Inflammatory macrophage treated with lipopolysaccharide for 1 hour (primary cell): ENCODE results near the gene KCNH3.

Experiments used
- DNase-seq, 2 donors: peaks; one replicate each; pipeline ENCODE4 v3.0.0-alpha.2; 2020 to 2022

Gene KCNH3

GRCh38 chr12:49538510-49539403 is at the start of gene KCNH3:
TSS of gene KCNH3 (plus strand) at chr12:49539030. CDS start at chr12:49539417, 387 bp downstream.
- peak; percentile 45 to 65 for DNase-seq

- DNase-seq = no peak
Observed at GRCh38 chr12:49489154-49489553, 49.7 kb upstream of the KCNH3 start.

GRCh38 chr12:49489720-49490119 is 49.1 kb upstream of the KCNH3 start:
- DNase-seq = no peak

- no peak for DNase-seq
Observed at GRCh38 chr12:49491823-49492222, 47.0 kb upstream of the KCNH3 start.

- DNase-seq = no peak
Observed at GRCh38 chr12:49493900-49494299, 44.9 kb upstream of the KCNH3 start.

- no peak for DNase-seq
Observed at GRCh38 chr12:49496417-49497360, 42.1 kb upstream of the KCNH3 start.

GRCh38 chr12:49501895-49502294 is 36.9 kb upstream of the KCNH3 start:
- DNase-seq = no peak

GRCh38 chr12:49502590-49502989 is 36.2 kb upstream of the KCNH3 start:
- DNase-seq = no peak

GRCh38 chr12:49503674-49504180 is 35.1 kb upstream of the KCNH3 start:
- no peak for DNase-seq

- no peak for DNase-seq
Observed at GRCh38 chr12:49505672-49506071, 33.2 kb upstream of the KCNH3 start.

- DNase-seq = no peak
Observed at GRCh38 chr12:49507139-49507538, 31.7 kb upstream of the KCNH3 start.

- DNase-seq = peak; percentile 33 to 52
Observed at GRCh38 chr12:49509681-49510080, 29.1 kb upstream of the KCNH3 start.

GRCh38 chr12:49511410-49511809 is 27.4 kb upstream of the KCNH3 start:
- DNase-seq = no peak

- DNase-seq = no peak
Observed at GRCh38 chr12:49512546-49512945, 26.3 kb upstream of the KCNH3 start.

GRCh38 chr12:49515266-49515665 is 23.6 kb upstream of the KCNH3 start:
- no peak for DNase-seq

GRCh38 chr12:49518914-49519573 is 19.8 kb upstream of the KCNH3 start:
- no peak for DNase-seq

- DNase-seq = no peak
Observed at GRCh38 chr12:49519574-49519936, 19.3 kb upstream of the KCNH3 start.

GRCh38 chr12:49521389-49521788 is 17.4 kb upstream of the KCNH3 start:
- no peak for DNase-seq

- DNase-seq = no peak
Observed at GRCh38 chr12:49524660-49525324, 14.0 kb upstream of the KCNH3 start.

GRCh38 chr12:49525942-49526341 is 12.9 kb upstream of the KCNH3 start:
- no peak for DNase-seq

- no peak for DNase-seq
Observed at GRCh38 chr12:49527361-49528130, 11.3 kb upstream of the KCNH3 start.

- peak; percentile 33 to 41 for DNase-seq
Observed at GRCh38 chr12:49529414-49529813, 9.4 kb upstream of the KCNH3 start.
